HepG2 (cell line): Measurements from ENCODE around the gene IKZF3. TPM values are rescaled to one million over a fixed set of nuclear protein-coding genes. Genes with fewer than 3 reads are reported as not detected.

ENCODE experiments used
- ATAC-seq: fragments of 200-7000 bp; cut with Tn5 transposase; 3 replicates; pipeline ENCODE4 v1.9.1; 2020; ENCODE audit warnings: mild to moderate bottlenecking, moderate library complexity
- BruUV-seq: library from RNA; stranded (reverse); fragments of 400-500 nt; replicated peaks from 2 replicates; lab custom pipeline; 2021; lab: Mats Ljungman, UMichigan
- CTCF ChIA-PET: fragments of 300-600 bp; formaldehyde crosslinking; extraction: SDS; loops from one replicate; lab custom pipeline; 2021; ENCODE audit warnings: low total read pairs, inconsistent platforms, low intra/inter-chr PET ratio; lab: Yijun Ruan, JAX
- POLR2A ChIA-PET: fragments of 350-600 bp; sonication (Branson Sonifier 250); formaldehyde crosslinking; loops from one replicate; lab custom pipeline; 2020; ENCODE audit warnings: antibody characterized with exemption, inconsistent platforms; lab: Yijun Ruan, JAX
- DNase-seq: peaks from one replicate; pipeline ENCODE4 v3.0.0-alpha.2; 2015; ENCODE audit warnings: low spot score
- FAIRE-seq: peaks from 3 replicates; lab custom pipeline; 2011; peaks lifted over from hg19 to GRCh38; lab: Jason Lieb, UNC
- H2AFZ ChIP-seq: one replicate; pipeline ENCODE4 v1.6.1; 2011; ENCODE audit warnings: low read length, inconsistent platforms
- H3K27ac ChIP-seq: fragments of 300-600 bp; 3 replicates; pipeline ENCODE4 v1.8.0; 2011; ENCODE audit warnings: mixed run types, mild to moderate bottlenecking, mixed read lengths, low read length, inconsistent platforms; ENCODE audit not compliant: insufficient read depth; ENCODE audit errors: extremely low read length
- H3K27me3 ChIP-seq, 2 experiments: fragments of 200-600 bp in 1 of 2; 2 replicates in 1 of 2; 3 replicates in 1 of 2; pipeline versions ENCODE4 v1.6.0 to v1.8.0; 2011; ENCODE audit warnings: low read length in 2 of 2, mild to moderate bottlenecking in 2 of 2, moderate library complexity in 2 of 2, inconsistent platforms in 1 of 2; ENCODE audit not compliant: insufficient read depth in 2 of 2, control insufficient read depth in 1 of 2
- H3K36me3 ChIP-seq, 2 experiments: fragments of 200-600 bp in 1 of 2; replicated peaks in 1 of 2; 2 replicates in 1 of 2; 3 replicates in 1 of 2; pipeline versions ENCODE4 v1.5.1 to v1.8.0; 2011; ENCODE audit warnings: low read length in 2 of 2, inconsistent platforms in 1 of 2; ENCODE audit not compliant: insufficient read depth in 2 of 2, control insufficient read depth in 1 of 2
- H3K4me1 ChIP-seq: 2 replicates; pipeline ENCODE4 v1.5.1; 2012; ENCODE audit warnings: low read length, inconsistent platforms; ENCODE audit not compliant: insufficient read depth
- H3K4me2 ChIP-seq: 2 replicates; pipeline ENCODE4 v1.6.0; 2011; ENCODE audit warnings: low read depth, low read length, inconsistent platforms
- H3K4me3 ChIP-seq, 3 experiments: fragments of 200-600 bp in 1 of 3; sonication (generic), shearing (Covaris generic) in 1 of 3; replicated peaks in 1 of 3; 2 replicates each; pipeline ENCODE4 v1.5.1; 2011 to 2016; ENCODE audit warnings: low read length in 3 of 3, inconsistent platforms in 2 of 3, low read depth in 2 of 3, mild to moderate bottlenecking in 2 of 3, control low read depth in 1 of 3, mixed read lengths in 1 of 3; ENCODE audit not compliant: insufficient read depth in 1 of 3
- H3K79me2 ChIP-seq: one replicate; pipeline ENCODE4 v1.6.1; 2011; ENCODE audit warnings: low read length, inconsistent platforms; ENCODE audit not compliant: insufficient read depth
- H3K9ac ChIP-seq: 2 replicates; pipeline ENCODE4 v1.6.0; 2011; ENCODE audit warnings: mild to moderate bottlenecking, low read depth, low read length, inconsistent platforms; ENCODE audit not compliant: insufficient read depth
- H3K9me3 ChIP-seq: 2 replicates; pipeline ENCODE4 v1.5.1; 2012; ENCODE audit warnings: mild to moderate bottlenecking, low read length
- H4K20me1 ChIP-seq: 2 replicates; pipeline ENCODE4 v1.6.0; 2011; ENCODE audit warnings: inconsistent platforms, mild to moderate bottlenecking, low read length, moderate library complexity; ENCODE audit not compliant: insufficient read depth
- CBX5 ChIP-seq: sonication (generic); formaldehyde crosslinking; IDR thresholded peaks from 2 replicates; pipeline ENCODE4 v1.4.0; 2020; ENCODE audit warnings: missing genetic modification reagents, borderline replicate concordance
- HIVEP1 ChIP-seq: sonication (generic); formaldehyde crosslinking; IDR thresholded peaks from 2 replicates; pipeline ENCODE4 v1.4.0; 2020; ENCODE audit warnings: mild to moderate bottlenecking, missing genetic modification reagents
- POLR2G ChIP-seq: fragments of 200-400 bp; formaldehyde crosslinking; IDR thresholded peaks from 2 replicates; pipeline ENCODE4 v1.6.1; 2018; ENCODE audit warnings: mild to moderate bottlenecking, low read depth, low read length, moderate library complexity
- REST ChIP-seq, 2 experiments: IDR thresholded peaks; 2 replicates each; pipeline ENCODE4 v1.6.1; 2011 to 2012; ENCODE audit warnings: low read length in 2 of 2, borderline replicate concordance in 1 of 2, low read depth in 1 of 2, mild to moderate bottlenecking in 1 of 2, moderate library complexity in 1 of 2
- WGBS: methylation state at CpG from one replicate; pipeline ENCODE4 v1.1.6; 2017; ENCODE audit warnings: low lambda C conversion rate; 5-methylcytosine and 5-hydroxymethylcytosine counted together
- in situ Hi-C: cut with HindIII; loops from 2 replicates; pipeline ENCODE4 v1.10.0; 2017; ENCODE audit warnings: low pct_unique_long_range_greater_than_20kb; ENCODE audit not compliant: extremely low pct_ligation_motif_present
- intact Hi-C: fragments of 100-400 bp; cut with micrococcal nuclease; formaldehyde crosslinking; loops from one replicate; pipeline ENCODE4 v1.10.0; 2022; ENCODE audit not compliant: unreplicated experiment
- polyA plus RNA-seq, 8 experiments: library from polyadenylated mRNA; depleted of rRNA in 3 of 8; stranded (reverse) in 7 of 8; unstranded in 1 of 8; fragments of >200 nt; fragmentation: Illumina TruSeq in 4 of 8; extraction: Trizol in 4 of 8; gene quantifications; 2 replicates each; pipeline versions ENCODE4 v1.2.1 to v1.2.3, GENCODE V29; 2011 to 2016; ENCODE audit warnings: low read depth in 4 of 8, missing spikeins in 1 of 8, mixed read lengths in 1 of 8; ENCODE audit not compliant: insufficient read depth in 1 of 8
- total RNA-seq, 5 experiments: library from RNA; depleted of rRNA; stranded (reverse); fragments of >200 nt; fragmentation: Illumina TruSeq; extraction: Trizol; gene quantifications; 2 replicates each; pipeline ENCODE4 v1.2.3, GENCODE V29; 2016; ENCODE audit warnings: low read depth in 1 of 5

Gene IKZF3
- total and polyA plus RNA-seq, 2 of the 13 experiments (the other 11 are each of a cell fraction or from before 2014, with no cell fraction given): not detected

DNA sequence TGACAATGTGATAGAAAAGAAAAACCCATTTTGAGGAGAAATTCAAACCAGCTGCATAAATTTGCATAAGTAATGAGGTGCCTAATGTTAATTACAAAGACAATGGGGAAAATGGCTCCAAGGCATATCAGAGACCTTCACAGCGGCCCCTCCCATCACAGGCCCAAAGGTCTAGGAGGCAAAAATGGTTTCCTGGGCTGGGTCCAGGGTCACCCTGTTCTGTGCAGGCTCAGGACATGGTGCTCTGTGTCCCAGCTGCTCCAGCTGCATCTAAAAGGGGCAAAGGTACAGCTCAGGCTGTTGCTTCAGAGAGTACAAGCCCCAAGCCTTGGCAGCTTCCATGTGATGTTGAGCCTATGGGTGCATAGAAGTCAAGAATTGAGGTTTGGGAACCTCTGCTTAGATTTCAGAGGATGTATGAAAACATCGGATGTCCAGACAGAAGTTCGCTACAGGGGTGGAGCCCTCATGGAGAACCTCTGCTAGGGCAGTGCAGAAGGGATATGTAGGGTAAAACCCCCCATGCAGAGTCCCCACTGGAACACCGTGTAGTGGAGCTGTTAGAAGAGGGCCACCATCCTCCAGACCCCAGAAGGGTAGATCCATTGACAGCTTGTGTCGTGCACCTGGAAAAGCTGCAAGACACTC is 40.6 kb downstream of the IKZF3 start:
- no TSS peak for BruUV-seq
- no peak overlapping the region for H3K4me2 ChIP-seq
- DNase-seq (no peak), ATAC-seq (no peak), FAIRE-seq (no peak)
- no peak overlapping the region for H3K27ac ChIP-seq
- H3K36me3 ChIP-seq: no peaks in the 10 kb centered on the region
- in situ Hi-C loops (no loop called here), intact Hi-C loops (no loop called here)
- peaks cover 10% of the 10 kb centered on the region for H3K4me1 ChIP-seq
- H3K4me3 ChIP-seq: no peak overlapping the region
- H3K9ac ChIP-seq: no peak overlapping the region
- H2AFZ ChIP-seq: no peak overlapping the region
- no peaks in the 10 kb centered on the region for H4K20me1 ChIP-seq
- peaks cover 18% of the 10 kb centered on the region for H3K9me3 ChIP-seq
- POLR2A ChIA-PET: no interaction called here
- H3K79me2 ChIP-seq: no peaks in the 10 kb centered on the region
- TF ChIP-seq REST (IDR thresholded peaks at IDR 0.05; ENCODE audit: borderline replicate concordance in 1 of 2, low read depth in 1 of 2, low read length in 2 of 2): no peak
- no peak for TF ChIP-seq HIVEP1
- TF ChIP-seq POLR2G: no peak
- no peak for TF ChIP-seq CBX5
- CTCF ChIA-PET: no interaction called here
- WGBS: 55% methylated on average over 5 of the region's 5 CpGs
- no peaks in the 10 kb centered on the region for H3K27me3 ChIP-seq
